GM18861 (cell line): ENCODE measurements around the gene RALB.
"Not testable (repeated sequence)": the region's sequence is repeated elsewhere in the genome, so short reads cannot be mapped to it uniquely, and the experiment has no call there.

Experiments
- ATAC-seq: cut with Tn5 transposase; IDR thresholded peaks from one replicate; pipeline ENCODE4 v1.9.1; 2021; ENCODE audit not compliant: unreplicated experiment

The RALB gene

DNA sequence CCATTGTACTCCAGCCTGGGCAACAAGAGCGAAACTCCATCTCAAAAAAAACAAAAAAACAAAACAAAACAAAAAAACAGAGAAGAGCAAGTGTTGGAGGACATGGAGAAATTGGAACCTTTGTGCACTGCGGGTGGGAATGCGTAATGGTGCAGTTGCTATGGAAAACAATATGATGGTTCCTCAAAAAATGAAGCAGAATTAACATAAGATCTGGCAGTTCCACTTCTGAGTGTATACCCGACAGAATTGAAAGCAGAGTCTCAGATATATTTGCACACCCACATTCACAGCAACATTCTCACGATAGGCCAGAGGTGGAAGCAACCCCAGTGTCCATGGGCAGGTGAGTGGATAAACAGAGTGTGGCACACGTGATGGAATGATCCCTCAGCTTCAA, 11.0 kb upstream of the RALB start:
- no peak for ATAC-seq

DNA sequence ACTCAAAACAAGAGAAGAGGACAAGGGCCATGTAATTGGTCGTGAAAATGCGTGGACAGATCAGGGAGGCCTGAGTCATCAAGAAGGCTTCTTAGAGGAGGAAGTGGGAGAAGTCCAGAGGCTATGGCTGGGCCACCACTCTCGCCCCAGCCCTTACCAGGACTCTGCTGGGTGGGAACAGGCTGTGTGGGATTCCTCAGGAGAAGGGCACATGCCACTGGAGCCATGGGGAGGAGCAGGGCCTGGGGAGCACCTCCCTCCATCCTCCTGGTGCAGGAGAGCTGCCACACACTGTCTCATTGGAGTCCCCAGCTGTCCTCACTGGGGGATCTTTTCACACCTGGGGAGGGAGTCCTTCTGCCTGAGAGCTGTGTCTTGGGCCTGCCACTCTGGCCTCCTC, 9.4 kb upstream of the RALB start:
- ATAC-seq: no peak

DNA sequence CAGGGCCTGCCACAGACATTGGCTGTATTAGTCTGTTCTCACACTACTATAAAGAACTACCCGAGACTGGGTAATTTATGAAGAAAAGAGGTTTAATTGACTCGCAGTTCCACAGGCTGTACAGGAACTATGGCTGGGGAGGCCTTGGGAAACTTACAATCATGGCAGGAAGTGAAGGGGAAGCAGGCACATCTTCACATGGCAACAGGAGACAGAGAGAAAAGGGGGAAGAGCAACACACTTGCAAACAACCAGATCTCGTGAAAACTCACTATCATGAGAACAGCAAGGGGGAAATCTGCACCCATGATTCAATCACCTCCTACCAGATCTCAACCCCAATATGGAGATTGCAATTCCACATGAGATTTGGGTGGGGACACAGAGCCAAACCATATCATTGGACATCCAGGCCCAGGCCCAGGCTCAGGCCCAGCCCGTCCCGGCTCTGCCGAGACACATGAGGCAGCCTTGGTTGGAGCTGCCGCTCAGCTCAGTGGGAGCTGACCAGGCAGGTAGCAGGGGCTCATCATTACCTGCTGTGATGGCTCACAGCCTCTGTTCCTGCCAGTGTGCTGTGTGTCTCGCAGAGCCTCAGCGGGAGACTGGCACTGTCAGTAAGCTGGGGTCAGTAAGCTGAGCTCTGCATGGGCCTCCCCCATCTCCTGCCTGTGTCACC, 8.6 kb upstream of the RALB start:
- ATAC-seq: no peak

DNA sequence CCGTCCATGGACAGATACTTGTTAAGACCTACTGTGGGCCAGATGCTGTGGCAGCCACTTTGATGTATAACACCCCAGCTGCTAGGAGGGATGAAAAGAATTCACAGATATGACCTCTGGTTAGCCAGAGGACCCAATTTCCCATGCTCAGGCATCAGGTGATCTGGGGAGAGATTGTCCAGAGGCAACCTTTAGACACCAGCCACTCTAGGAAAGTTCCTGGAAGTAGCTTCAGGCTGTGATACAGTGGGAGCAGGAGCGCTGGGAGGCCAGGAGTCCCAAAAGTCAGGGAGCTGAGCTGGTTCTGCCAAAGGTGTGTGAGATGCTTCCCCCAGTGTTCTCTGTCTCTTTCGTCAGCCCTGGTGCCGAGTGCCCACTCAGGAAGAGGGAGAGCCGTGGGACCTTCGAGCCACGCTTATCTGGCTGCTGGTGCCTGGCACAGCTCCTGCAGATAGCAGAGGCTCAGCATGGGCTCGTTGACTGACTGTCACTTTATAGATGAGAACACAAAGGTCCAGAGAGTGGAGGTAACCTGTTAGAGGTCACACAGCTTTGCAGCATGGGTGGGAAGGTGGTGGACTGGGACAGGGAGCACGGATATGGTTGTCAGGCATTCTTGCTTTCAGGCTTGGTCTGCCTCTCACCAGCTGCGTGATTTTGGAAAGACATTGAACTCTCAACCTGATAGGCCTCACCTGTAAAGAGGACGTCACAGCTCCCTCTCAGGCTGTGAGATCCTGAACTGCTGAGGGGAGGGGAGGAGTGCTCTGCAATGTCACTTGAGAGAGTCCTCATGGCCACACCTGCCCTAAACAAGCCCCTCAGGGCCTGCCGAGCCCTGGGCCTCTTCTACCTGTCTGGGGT, 7.8 kb upstream of the RALB start:
- no peak for ATAC-seq

DNA sequence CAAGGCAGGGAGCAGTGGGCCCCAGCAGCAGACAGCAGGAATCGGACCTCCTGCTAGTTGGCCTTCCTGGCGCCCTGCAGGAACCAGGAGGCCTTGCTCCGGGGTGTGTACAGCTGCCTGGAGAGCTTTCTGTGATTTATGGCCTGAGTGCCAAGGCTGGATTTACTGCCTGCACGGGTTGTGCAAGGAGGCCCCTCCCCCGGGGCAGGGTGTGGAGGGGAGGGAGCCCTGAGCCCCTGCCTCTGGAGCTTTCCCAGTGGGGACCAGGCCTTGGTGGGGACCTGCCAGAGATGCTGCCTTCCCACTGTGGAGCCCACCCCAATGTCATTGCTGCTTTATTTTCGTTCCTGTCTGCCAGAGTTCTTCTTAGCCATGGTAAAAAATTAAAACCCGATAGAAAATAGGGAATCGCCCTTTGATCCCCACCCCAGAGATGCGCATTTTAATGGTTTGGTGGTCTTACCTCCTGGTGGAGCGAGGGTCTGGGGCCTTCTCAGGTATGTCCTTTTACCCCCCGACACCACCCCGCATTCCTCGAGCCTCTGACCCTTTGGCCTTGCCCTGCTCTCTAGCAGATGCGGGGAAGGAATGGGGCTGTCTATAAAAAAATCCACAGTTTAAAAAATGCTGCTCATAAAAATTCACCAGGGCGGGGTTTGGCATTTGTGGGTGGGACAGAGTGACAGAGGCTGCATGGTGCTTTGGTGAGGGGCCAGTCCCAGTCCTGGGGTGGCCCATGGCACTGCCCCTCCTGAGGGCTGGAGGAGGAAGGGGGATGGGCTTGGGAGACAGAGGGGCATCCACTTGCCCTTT, 6.9 kb upstream of the RALB start:
- ATAC-seq: no peak

DNA sequence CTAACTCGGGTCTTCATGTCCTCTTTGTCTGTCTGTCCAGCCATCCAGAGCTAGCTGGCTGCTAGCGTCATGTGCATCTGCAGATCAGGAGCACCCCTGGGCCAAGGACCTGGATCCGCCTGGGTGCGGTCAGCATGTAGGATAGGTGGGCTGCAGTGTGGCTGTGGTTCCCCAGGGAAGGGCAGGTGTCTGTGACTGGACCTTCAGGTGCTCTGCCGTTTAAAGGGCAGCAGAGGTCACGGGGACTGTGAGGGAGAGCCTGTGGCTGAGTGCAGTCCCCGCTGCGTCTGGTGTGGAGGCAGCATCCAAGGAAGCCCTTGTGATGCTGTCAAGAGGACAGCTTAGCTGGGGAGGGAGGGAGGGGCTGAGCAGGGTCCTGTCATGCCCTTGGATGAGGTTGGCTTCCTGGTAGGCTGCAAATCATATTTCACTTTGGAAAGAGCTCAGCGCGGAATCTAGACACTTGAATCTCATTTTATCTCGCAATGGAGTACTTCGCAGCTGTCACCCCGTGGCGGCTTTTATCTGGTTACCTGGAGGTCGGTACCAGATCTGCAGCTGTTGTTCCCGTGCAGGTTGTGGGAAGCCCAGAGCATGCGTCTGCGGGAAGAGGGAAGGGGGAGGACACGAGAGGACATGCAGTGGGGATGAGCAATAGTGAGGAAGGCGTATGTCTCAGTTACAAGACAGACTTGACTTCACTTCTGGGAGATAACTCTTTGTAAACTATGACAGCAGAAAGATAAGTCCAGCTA, 5.9 kb upstream of the RALB start:
- no peak for ATAC-seq

DNA sequence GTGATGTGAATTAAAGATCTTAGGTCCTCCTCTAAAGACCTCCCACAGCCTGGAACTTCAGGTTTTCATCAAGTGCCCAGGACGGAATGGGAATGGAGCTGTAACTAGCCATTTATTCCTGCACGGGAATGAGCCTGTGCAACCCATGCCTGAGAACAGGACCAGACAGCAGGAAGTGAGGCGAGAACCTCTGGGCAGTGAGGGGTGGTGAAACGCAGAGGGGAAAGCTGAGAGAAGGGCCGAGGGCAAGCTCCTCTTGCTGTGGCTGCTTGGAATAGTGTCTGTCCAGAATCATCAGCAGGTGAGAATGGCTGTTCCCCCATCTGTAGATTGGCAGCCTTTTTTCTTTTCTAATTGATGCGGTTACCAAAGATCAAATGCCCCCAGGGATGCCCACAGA, 4.8 kb upstream of the RALB start:
- no peak for ATAC-seq

DNA sequence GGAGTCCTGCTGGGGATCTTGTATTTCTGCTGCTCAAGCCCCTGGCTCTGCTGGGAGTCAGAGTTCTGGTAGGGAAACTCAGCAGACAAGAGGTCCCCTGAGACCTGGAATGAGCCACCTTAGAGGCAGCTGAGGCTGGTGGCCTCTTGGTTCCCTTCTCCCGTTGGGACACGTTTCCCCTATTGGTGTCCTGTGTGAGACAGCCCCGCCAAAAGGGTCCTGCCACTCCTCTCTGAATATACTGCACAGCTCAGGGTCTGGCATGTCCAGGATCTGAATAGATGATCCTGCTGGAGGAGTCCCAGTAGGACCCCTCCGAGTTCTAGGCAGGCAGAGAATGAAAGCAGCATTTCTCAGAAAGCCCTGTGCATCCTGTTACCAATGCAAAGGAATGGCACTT, 2.0 kb upstream of the RALB start:
- ATAC-seq: no peak

DNA sequence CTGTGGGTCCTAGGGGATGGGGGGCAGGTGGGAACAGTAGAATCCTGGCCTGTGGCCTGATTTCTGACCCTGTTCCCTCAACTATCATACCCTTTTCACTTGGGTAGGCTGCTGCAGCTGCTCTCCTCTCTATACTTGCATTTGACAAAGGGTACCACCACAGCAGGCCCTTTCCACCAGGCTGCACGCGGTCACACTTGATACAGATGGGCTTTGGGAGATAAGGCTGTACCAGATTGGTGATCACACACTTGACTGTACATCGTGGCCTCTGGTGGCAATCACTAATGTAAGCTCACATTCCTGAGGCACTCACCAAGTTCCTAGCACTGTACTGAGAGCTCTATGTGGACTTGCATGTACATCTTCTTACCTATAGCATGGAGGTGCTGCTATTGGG, 1.6 kb upstream of the RALB start:
- no peak for ATAC-seq

DNA sequence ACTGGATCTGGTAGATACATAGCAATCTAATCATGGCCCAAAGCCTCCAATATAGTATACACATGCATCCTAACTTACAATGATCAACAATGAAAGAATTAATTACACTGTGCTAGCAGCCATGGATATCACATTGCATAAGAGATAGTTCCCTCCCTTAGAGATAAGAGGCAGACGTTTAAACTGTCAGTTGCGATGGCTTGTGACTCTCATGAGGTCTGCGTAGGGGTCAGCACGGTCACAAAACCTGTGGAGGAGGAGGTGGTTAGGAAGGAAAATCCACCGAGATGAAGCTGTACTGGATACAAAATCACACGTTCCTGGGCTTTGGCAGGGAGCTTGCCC, 800 bp upstream of the RALB start:
- ATAC-seq: no peak

DNA sequence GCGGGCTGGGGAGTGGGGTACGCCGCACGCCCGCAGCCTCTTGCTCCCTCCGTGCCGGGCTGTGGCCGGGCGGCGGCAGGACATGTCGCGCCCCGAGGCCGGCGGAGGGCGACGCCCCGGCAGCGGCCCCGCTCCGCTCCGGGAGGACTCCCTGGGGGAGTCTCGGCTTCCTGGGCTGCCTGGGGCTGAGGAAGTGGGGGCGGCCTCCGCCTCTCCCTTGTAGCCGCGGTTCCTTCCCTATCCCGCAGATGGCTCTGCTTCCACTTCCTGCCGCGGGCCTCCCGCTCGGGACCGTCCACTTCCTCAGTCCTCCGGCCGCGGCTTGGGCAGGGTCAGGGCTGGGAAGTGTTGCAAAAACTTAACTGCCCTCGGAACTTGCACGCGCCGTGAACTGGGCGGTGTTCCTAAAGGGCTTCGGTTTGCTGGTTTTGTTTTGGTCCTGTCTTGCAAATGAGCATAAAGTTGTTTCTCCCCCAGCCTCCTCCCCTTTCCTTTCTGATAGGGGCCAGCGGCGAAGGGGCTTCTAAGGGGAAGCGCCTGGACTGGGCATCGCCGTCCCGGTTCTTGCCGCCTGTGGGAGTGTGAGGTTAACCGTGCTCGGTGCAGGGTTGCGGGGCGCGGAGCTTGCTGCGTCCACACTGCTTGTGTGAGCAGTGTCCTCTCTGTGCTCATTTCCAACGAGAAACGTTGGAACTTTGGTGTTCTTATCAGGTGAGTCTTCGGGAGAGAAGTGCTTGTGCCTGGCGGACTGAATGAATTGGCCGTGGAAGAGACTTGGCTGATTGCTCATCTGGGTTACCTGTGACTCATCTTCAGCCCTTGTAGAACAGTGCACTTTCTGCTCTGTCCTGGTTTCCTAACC, 600 bp downstream of the RALB start:
- no peak for ATAC-seq

DNA sequence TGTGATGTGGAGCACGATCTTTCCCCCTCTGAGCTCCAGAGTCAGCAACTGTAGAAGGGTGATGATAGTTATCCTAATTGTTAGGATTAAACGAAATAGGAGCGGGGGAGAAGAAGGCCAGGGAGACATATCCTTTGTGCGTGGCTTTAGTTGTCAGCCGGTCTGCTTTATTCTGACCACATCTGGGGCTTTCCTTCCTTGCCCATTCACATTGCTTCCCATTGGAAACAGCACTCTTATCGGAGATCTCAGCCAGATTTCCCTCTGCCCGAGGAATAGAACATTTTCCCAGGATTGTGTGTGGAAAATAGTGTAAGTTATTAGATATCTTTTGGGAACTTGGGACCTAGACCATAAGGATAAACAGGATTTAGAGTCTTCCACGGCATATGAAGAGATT, 1.5 kb downstream of the RALB start:
- ATAC-seq: no peak

DNA sequence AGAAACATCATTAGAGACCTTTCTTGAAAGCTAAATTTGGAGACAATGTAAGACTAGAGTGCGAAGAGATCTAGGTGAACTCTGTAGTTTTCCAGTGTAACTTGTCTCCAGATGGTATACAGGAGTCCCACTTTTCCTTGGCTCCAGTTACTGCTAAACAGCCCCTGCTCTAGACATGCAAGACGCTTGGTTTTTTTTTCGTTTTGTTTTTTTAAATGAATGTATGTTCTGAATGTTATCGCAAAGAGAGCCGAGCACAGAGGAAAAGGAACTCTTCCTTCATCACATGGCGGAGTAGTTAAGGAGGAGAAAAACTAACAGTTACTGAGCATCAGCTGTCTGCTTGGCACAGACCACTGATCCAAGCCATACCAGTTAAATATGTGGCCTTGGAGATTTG, 2.4 kb downstream of the RALB start:
- no peak for ATAC-seq

DNA sequence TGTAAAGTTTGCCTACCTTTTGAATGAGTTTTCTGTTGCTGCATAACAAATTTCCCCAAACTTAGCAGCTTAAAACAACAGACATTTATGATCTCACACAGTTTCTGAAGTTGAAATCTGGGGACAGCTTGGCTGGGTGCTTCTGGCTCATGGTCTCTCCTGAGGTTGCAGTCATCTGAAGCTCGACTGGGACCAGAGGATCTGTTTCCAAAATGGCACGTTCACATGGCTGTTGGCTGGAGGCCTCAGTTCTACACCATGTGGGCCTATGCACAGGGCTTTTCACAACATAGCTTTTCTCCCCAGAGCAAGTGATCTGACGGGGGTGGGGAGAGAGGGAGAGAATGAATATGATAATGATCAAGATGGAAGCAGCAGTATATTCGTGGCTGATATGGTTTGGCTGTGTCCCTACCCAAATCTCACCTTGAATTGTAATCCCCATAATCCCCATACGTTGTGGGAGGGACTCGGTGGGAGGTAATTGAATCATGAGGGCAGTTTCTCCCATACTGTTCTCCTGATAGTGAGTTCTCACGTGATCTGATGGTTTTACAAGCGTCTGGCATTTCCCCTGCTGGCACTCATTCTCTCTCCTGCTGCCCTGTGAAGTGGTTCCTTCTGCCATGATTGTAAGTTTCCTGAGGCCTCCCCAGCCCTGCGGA, 3.5 kb downstream of the RALB start:
- ATAC-seq: no peak

DNA sequence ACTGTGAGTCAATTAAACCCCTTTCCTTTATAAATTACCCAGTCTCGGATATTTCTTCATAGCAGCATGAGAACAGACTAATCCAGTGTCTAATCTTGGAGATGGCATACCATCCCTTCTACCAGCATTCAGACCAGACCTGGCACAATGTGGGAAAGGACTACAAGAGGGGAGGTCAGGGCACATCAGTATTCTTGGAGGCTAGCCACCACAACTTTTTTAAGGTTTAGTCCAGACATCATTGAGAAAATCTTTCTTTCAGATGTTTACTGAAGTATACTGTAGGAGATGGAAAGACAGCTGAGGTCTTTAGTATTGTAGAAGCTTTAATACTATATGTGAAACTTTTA, 4.0 kb downstream of the RALB start:
- no peak for ATAC-seq

DNA sequence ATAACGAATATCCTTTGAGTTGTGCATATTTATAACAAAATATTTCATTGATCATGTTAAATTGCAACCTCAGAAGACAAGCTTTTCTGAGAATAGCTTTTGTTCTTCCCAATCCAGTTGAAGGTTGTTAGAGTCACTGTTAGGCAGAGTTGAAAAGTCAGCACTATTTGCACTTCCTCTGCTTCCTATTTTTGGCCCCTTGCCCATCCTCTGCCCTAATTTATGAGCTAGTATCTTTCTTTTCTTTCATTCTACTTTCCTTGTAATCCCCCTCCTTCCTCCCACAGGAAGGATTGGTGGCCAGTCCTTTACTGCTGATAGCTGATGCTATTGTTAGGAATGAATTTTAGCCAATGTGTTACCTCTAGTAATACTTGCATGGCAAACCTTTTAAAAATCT, 4.9 kb downstream of the RALB start:
- ATAC-seq: no peak

DNA sequence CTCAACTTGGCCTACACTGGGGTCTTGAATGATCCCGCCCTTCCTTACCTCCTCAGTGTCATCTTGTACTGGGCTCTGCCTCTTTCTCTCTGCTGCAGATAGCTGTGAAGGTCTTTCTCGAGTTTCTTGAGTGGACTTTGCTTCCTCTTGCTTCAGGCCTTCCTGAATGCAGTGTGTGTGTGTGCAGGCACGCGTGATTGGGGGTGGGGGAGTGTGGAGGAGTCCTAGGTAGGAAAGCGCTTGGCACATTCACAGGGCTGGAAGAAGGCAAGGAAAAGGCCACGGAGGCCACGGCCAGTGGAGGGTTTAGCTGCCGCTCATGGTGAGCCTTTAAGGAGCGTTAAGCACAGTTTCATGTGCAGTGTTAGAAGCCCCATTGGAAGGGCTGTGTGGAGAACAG, 5.5 kb downstream of the RALB start:
- ATAC-seq: no peak

DNA sequence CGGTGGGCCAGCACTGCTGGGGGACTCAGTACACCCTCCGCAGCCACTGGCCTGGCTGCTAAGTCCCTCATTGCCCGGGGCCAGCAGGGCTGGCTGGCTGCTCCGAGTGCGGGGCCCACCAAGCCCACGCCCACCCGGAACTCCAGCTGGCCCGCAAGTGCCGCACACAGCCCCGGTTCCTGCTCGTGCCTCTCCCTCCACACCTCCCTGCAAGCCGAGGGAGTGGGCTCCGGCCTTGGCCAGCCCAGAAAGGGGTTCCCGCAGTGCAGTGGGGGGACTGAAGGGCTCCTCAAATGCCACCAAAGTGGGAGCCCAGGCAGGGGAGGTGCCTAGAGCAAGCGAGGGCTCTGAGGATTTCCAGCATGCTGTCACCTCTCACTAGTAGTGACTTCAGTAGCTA, 7.3 kb downstream of the RALB start:
- not testable (repeated sequence) for ATAC-seq

DNA sequence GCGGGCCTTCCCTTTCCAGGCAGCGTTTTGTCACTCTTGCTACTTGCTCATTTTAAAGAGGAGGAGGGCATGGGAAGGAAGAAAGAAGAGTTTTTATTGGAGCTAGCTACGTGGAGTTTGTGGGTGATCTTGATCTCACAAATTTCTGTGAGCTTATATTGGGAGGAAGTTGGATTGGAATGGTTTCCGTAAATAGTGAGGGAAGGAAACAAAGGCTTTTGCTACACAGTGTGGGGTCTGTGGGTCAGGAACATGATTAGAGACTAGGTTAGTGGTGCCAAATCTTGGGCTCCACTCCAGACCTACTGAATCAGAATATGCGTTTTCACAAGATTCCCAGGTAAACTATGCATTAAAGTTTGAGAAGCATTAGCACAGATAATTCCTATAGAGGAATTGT, 8.1 kb downstream of the RALB start:
- no peak for ATAC-seq
